DND-41 (cell line): ENCODE measurements around the gene CENPH.

Experiments
- ATAC-seq: fragments of 200-7000 bp; cut with Tn5 transposase; 3 replicates; pipeline ENCODE4 v1.9.1; 2021; ENCODE audit warnings: low read depth; ENCODE audit not compliant: insufficient read depth
- DNase-seq: peaks from one replicate; pipeline ENCODE4 v3.0.0-alpha.2; 2020
- H2AFZ ChIP-seq: 2 replicates; pipeline ENCODE4 v1.6.0; 2012; ENCODE audit warnings: low read depth, low read length
- H3K27ac ChIP-seq: 2 replicates; pipeline ENCODE4 v1.5.1; 2012; ENCODE audit warnings: low read length, inconsistent platforms
- H3K27me3 ChIP-seq: fragments of 200-600 bp; sonication (generic); 2 replicates; pipeline ENCODE4 v1.6.0; 2012; ENCODE audit warnings: low read length, mild to moderate bottlenecking, inconsistent platforms; ENCODE audit not compliant: insufficient read depth, poor library complexity
- H3K36me3 ChIP-seq: 2 replicates; pipeline ENCODE4 v1.5.1; 2012; ENCODE audit warnings: low read length, inconsistent platforms; ENCODE audit not compliant: insufficient read depth
- H3K4me1 ChIP-seq: 2 replicates; pipeline ENCODE4 v1.5.1; 2012; ENCODE audit warnings: mild to moderate bottlenecking, low read length; ENCODE audit not compliant: insufficient read depth
- H3K4me2 ChIP-seq: 2 replicates; pipeline ENCODE4 v1.6.0; 2012; ENCODE audit warnings: mild to moderate bottlenecking, moderate library complexity, low read length, inconsistent platforms; ENCODE audit not compliant: insufficient read depth
- H3K4me3 ChIP-seq, 2 experiments: fragments of 200-600 bp in 1 of 2; shearing (Covaris generic) in 1 of 2; 2 replicates each; pipeline ENCODE4 v1.5.1; 2012 to 2016; ENCODE audit warnings: inconsistent platforms in 2 of 2, low read length in 2 of 2, mild to moderate bottlenecking in 2 of 2, low read depth in 1 of 2, moderate library complexity in 1 of 2
- H3K79me2 ChIP-seq: 2 replicates; pipeline ENCODE4 v1.6.0; 2012; ENCODE audit warnings: low read length, inconsistent platforms; ENCODE audit not compliant: insufficient read depth
- H3K9ac ChIP-seq: 2 replicates; pipeline ENCODE4 v1.6.0; 2012; ENCODE audit warnings: low read depth, mild to moderate bottlenecking, inconsistent platforms, low read length, moderate library complexity
- H3K9me3 ChIP-seq: 2 replicates; pipeline ENCODE4 v1.5.1; 2012; ENCODE audit warnings: low read length, moderate library complexity, mild to moderate bottlenecking, inconsistent platforms; ENCODE audit not compliant: insufficient read depth, severe bottlenecking
- H4K20me1 ChIP-seq: 2 replicates; pipeline ENCODE4 v1.6.0; 2012; ENCODE audit warnings: low read length; ENCODE audit not compliant: insufficient read depth
- EZH2 ChIP-seq: IDR thresholded peaks from 3 replicates; pipeline ENCODE4 v1.6.1; 2012; ENCODE audit warnings: borderline replicate concordance, low read depth, mild to moderate bottlenecking, moderate library complexity, low read length, inconsistent platforms; ENCODE audit not compliant: severe bottlenecking
- TF ChIP-seq, protein P1 (sequence below): IDR thresholded peaks from 2 replicates; pipeline ENCODE4 v1.5.1; 2012; ENCODE audit warnings: borderline replicate concordance, low read length, moderate library complexity, mild to moderate bottlenecking; ENCODE audit not compliant: poor library complexity, severe bottlenecking; ENCODE audit errors: extremely low read depth

CENPH gene

DNA sequence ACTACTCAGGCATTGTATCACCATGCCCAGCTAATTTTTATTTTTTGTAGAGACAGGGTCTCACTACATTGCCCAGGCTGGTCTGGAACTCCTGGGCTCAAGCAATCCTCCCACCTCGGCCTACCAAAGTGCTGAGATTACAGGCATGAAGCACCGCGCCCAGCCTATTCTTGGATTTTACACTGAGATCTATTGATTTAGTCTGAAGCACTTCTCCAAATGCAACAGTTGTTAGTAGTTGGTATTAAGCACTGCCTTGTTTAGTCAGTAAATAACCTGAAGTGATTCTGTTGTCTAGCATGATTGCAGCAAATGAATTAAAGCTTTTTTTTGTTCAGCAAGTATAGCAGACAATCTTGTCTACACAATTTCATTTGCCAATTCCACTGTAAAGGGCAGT, 31.3 kb upstream of the CENPH start:
- no peak for TF ChIP-seq EZH2
- DNase-seq (no peak), ATAC-seq (no peak)
- no peaks in the 10 kb centered on the region for H4K20me1 ChIP-seq
- no peaks in the 10 kb centered on the region for H3K4me1 ChIP-seq
- H3K27ac ChIP-seq: no peak overlapping the region
- H3K27me3 ChIP-seq: no peaks in the 10 kb centered on the region
- no peaks in the 10 kb centered on the region for H3K36me3 ChIP-seq
- H3K9ac ChIP-seq: no peak overlapping the region
- H3K4me3 ChIP-seq: no peak overlapping the region
- no peaks in the 10 kb centered on the region for H3K9me3 ChIP-seq
- H3K4me2 ChIP-seq: no peak overlapping the region
- no peak overlapping the region for H2AFZ ChIP-seq
- no peaks in the 10 kb centered on the region for H3K79me2 ChIP-seq

DNA sequence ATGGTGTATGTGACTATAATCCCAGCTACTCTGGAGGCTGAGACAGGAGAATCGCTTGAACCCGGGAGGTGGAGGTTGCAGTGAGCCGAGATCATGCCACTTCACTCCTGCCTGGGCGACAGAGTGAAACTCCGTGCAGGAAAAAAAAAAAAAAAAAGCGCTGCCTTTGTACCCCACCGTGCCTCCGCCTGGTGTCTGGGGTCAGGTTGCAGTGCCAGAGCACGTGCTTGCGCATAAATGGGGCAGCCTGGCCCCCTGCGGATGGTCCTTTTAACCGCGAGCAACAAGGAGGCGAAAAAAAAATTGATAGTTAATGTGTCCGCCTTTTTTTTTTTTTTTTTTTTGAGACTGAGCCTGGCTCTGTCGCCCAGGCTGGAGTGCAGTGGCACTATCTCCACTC, 28.7 kb upstream of the CENPH start:
- Histone ChIP-seq H4K20me1 (no peaks in the 10 kb centered on the region), H3K27me3 (no peaks in the 10 kb centered on the region), H3K4me1 (no peaks in the 10 kb centered on the region), H3K36me3 (no peaks in the 10 kb centered on the region), H2AFZ (no peak overlapping the region), H3K27ac (no peak overlapping the region), H3K9me3 (no peaks in the 10 kb centered on the region), H3K4me3 (no peak overlapping the region), H3K9ac (no peak overlapping the region), H3K79me2 (no peaks in the 10 kb centered on the region), H3K4me2 (no peak overlapping the region)
- no peak for ATAC-seq
- TF ChIP-seq, protein P1, sequence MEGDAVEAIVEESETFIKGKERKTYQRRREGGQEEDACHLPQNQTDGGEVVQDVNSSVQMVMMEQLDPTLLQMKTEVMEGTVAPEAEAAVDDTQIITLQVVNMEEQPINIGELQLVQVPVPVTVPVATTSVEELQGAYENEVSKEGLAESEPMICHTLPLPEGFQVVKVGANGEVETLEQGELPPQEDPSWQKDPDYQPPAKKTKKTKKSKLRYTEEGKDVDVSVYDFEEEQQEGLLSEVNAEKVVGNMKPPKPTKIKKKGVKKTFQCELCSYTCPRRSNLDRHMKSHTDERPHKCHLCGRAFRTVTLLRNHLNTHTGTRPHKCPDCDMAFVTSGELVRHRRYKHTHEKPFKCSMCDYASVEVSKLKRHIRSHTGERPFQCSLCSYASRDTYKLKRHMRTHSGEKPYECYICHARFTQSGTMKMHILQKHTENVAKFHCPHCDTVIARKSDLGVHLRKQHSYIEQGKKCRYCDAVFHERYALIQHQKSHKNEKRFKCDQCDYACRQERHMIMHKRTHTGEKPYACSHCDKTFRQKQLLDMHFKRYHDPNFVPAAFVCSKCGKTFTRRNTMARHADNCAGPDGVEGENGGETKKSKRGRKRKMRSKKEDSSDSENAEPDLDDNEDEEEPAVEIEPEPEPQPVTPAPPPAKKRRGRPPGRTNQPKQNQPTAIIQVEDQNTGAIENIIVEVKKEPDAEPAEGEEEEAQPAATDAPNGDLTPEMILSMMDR: no peak
- no peak for TF ChIP-seq EZH2
- no peak for DNase-seq

DNA sequence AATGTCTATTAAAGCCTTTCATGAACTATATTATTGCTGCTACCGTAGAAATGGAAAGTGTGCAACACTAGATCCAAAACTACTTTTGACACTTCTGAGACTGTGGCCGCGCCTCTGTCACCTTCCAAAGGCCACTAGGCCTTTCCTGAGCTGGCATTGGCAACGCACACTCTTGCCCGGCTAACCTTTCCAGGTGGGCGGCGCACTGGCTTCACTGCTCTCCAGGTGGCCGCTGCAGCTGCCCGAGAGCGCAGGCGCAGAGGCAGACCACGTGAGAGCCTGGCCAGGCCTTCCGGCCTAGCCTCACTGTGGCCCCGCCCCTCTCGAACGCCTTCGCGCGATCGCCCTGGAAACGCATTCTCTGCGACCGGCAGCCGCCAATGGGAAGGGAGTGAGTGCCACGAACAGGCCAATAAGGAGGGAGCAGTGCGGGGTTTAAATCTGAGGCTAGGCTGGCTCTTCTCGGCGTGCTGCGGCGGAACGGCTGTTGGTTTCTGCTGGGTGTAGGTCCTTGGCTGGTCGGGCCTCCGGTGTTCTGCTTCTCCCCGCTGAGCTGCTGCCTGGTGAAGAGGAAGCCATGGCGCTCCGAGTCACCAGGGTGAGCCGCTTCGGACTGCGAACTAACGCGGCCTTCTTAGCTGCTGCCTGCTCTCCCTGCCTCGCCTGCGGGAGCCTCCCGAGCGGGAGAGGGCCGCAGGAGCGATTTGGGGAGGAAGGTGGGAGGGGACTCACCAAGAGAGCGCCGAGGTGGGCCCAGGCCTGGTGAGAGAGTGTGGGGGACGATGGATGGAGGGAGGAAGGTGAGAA, 22.5 kb upstream of the CENPH start, which contains the start of gene CCNB1:
CCNB1 (plus strand) TSS at position 465 of the 807 bp plus-strand sequence; CDS start at position 578, 113 bp downstream.
- Histone ChIP-seq H3K4me1 (peaks cover 53% of the 10 kb centered on the region), H3K27me3 (no peaks in the 10 kb centered on the region), H3K4me3 (peak within 1 kb of the TSS; percentile 81 to 84), H3K9ac (peak within 1 kb of the TSS; percentile 88), H4K20me1 (0 out of 2 replicates have a peak, but pooled peaks cover 4% of the 10 kb centered on the region), H3K4me2 (peak within 1 kb of the TSS; percentile 84), H3K36me3 (peaks cover 40% of the 10 kb centered on the region), H3K9me3 (no peaks in the 10 kb centered on the region), H2AFZ (peak within 1 kb of the TSS; percentile 79), H3K27ac (peak within 1 kb of the TSS; percentile 89), H3K79me2 (peaks cover 44% of the 10 kb centered on the region)
- no peak for TF ChIP-seq EZH2
- TF ChIP-seq, protein P1: peak; percentile 3
- DNase-seq: peak; percentile 98
- peak; percentile 98 for ATAC-seq

DNA sequence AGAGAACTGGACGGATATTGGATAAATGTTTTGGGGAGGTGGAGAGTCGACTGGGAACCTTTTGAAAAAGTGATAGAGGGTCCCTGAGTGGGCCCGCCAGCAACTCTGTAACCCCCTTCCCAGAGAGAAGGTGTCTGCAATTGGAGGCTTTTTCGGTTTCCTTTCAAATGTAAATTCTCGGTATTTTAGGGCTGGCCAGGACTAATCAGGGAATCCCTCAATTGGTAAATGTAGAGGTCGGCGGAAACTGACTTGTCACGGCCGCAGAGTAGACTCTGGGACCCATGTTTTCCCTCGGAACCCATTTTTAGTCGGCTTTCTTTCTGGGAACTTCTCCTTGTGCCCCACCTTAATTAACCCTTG, 21.9 kb upstream of the CENPH start:
- peaks cover 58% of the 10 kb centered on the region for H3K4me1 ChIP-seq
- peak overlapping the region; percentile 89 for H3K27ac ChIP-seq
- H3K4me2 ChIP-seq: peak overlapping the region; percentile 84
- peak overlapping the region; percentile 81 to 84 for H3K4me3 ChIP-seq
- H3K27me3 ChIP-seq: no peaks in the 10 kb centered on the region
- H3K9ac ChIP-seq: peak overlapping the region; percentile 88
- peaks cover 49% of the 10 kb centered on the region for H3K79me2 ChIP-seq
- ATAC-seq (no peak), DNase-seq (no peak)
- no peak for TF ChIP-seq EZH2
- TF ChIP-seq, protein P1: peak; percentile 1
- H3K36me3 ChIP-seq: peaks cover 46% of the 10 kb centered on the region
- 0 out of 2 replicates have a peak, but pooled peaks cover 6% of the 10 kb centered on the region for H4K20me1 ChIP-seq
- peak overlapping the region; percentile 79 for H2AFZ ChIP-seq
- no peaks in the 10 kb centered on the region for H3K9me3 ChIP-seq
